Midbrain (tissue), 1 donor: ENCODE results near the gene NPC2.

Experiments
- DNase-seq: peaks from one replicate; lab custom pipeline; 2025; lab: John Stamatoyannopoulos, UW

NPC2 gene

GRCh38 chr14:74519316-74520074, 26.4 kb upstream of the NPC2 start:
- DNase-seq: no peak

GRCh38 chr14:74518221-74518620, 25.1 kb upstream of the NPC2 start:
- no peak for DNase-seq

DNA sequence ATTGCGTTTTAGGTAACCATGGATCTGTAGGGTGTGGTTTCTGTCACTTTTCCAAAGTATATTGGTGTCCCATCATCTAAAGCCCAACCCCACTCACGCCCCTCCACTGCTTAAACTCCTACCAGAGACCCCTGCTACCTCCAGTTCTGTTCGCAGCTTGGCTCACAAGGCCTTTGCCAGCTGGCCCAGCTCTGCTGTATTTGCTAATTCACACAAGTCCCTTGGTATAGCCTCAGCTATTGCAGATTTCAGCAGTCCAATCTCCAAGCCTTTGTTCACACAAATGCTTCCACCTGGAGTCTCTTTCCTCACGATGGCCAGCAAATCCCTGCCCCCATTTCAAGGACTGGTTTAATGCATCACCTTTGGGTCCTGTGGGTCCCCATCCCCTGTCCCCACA, 24.6 kb upstream of the NPC2 start:
- no peak for DNase-seq

DNA sequence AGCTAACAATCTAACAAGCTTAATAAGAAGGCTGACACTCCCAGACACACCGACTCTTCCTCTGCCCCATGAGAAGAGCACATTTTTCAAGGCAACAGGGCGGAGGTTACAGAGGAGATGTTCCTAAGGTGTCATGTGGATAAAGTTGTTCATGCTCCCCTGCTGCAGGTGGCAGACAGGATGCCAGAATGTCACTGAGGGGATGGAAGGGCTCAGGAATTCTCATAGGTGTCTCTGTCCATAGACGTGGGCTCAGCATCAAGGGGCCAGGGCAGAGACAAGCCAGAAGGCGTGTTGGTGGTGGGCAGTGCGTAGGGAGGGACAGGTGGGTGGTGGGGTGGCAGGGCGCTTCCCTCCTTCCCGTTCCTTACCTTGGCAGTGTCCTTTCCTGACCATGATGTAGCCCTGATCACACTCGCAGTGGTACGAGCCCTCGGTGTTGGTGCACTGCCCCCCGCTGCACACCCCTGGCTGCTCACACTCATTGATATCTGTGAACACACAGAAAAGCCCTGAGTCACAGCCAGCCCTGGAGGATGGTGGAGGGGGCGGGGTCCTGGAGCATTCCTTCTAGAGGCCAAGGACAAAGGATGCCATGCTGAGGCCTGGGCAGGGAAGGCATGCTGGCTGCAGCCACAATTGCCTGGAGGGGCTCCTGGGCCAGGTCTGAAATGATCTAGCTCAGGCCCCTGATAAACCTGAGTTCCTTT, 23.5 kb upstream of the NPC2 start:
- no peak for DNase-seq

- no peak for DNase-seq
Observed at GRCh38 chr14:74515891-74516412, 22.8 kb upstream of the NPC2 start.

DNA sequence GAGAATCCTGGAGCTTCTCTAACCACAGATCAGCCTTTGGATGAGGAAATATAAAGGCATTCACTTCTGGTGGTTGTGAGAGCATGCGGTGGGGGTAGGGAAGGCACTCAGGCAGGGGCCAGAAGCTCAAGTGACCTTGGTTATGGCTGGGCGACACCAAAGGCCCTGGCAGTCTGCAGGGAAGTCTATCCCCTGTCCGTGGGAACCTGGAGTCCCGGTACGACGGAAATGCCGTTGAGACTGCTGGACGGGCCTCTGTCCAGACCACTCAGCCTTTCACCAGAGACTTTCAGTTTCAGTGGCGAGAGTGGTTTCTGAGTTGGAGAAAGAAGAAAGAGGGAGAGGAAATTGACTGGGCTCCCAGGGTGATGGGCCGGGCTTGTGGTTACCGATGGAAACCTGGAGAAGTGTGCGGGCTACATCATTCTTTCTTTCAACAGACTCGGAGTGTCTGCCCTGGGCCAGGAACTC, 21.4 kb upstream of the NPC2 start:
- no peak for DNase-seq

DNA sequence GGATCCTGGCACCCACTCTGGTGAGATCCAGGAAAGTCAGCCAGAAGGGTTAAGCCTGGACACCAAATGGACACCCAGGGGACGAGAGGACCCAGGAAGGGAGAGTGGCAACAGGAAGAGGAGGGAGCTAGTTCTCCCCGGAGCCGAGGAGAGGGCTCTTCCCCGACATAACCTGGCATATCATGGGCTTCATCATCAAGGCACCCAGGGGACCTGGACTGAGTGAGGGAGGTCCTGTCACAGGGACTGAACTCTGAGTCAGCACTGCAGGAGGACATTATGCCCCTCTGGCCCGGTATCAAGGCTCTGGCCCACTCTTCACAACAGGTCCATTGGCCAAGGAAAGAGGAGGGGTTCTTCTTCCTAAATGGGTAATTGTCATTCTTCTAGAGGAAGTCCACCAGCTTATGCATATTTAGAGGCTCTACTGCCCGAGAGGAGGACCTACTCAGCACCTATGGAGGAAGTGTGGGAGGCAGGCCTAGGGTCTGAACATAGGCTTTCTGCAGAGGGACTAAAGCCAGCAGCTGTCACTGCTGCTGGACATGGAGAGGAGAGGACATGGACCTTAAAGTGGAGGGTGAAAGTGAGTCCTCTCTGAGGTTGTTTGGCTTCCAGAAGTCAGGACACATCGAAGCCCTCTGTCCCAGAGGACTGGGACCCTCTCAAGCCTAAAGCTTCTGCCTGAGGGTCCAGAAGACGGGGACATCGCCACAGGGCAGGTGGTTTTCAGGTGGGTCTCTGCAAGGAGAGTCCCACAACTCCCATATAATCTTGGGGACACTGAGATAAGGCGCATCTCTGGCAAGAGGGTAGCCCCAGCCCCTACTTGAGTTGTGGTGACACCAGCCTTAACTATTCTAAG, 19.1 kb upstream of the NPC2 start:
- DNase-seq: no peak

GRCh38 chr14:74510959-74511409, 17.9 kb upstream of the NPC2 start:
- DNase-seq: no peak

- DNase-seq: no peak
Observed at GRCh38 chr14:74510223-74510931, 17.3 kb upstream of the NPC2 start.

GRCh38 chr14:74509587-74510222, 16.6 kb upstream of the NPC2 start:
- DNase-seq: no peak

DNA sequence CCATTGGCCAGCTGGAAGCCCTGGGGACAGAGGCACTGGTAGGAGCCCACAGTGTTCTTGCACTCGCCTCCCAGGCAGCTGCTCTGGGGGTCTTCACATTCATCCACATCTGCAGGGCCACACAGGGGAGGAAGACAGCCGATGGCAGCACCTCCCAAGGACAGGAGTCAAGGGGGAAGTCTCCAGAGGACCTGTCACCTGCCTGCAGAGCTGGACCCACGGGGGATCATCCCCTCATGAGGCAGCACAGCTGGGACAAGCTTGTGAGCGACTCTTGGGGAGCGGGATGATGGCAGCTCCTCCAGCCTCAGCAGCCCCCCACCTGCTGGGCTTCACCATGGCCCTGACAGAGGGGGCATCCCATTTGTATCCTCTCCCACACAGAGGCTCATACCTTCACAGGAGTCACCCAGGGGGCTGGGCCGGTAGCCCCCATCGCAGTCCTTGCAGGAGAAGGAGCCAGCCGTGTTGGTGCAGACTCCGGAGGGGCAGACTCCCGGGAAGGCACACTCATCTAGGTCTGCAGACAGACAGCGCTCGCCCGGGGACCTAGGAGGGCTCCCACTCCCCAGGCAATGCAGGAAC, 15.8 kb upstream of the NPC2 start:
- DNase-seq: no peak

DNA sequence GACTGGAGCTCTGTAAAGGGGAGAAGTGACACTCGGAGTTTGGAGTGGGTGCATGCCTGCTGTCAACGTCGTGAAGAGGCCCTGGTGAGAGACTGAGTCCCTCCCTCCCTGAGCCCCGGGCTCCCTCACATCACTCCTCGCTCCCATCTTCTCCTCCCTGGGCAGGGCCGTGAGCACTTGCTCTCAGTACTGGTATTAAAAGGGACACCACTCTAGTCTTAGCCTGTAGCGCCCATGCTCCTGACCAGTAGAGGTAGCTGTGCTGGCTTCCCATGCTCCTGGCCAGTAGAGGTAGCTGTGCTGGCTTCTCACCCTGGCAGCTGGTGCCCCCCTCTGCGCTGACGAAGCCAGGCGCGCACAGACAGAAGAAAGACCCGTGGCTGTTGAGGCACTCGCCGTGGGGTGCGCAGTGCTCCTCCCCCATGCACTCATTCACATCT, 15.2 kb upstream of the NPC2 start:
- DNase-seq: no peak

DNA sequence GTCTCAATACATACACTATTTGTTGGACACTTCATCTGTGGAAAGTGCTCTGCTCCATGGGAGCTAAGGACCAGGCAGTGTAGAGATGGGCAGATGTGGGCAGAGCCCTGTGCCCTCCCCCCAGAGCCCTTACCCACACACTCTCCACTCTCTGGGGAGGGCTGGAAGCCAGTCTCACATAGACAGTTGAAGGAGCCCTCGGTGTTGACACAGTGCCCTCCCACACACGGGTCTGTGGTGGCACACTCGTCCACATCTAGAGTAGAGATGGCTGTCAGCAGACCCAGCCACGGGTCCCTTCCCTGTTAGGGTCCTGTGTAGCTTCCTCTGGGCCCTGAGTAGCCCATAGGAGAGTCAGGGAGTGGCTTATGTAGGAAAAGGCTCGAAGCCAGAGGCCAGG, 14.7 kb upstream of the NPC2 start:
- no peak for DNase-seq

DNA sequence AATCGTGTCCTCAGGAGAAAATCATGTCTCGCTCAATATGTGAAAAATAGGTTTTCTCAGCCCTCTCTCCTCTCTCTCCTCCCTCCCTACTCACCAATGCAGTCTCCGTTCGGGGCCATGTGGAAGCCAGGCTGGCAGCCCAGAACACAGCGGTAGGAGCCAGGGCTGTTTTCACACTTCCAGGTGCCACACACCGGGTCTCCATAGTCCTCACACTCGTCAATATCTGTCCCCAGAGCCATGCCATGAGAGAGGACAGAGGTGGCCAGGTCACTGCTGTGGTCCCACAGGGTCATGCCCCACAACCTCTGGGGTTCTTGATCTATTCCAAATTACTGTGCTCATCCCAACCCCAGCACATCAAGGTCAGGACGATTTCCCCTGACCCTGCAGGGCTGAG, 14.0 kb upstream of the NPC2 start:
- no peak for DNase-seq

GRCh38 chr14:74506411-74506851, 13.3 kb upstream of the NPC2 start:
- no peak for DNase-seq

GRCh38 chr14:74505831-74506230, 12.7 kb upstream of the NPC2 start:
- DNase-seq: no peak

- no peak for DNase-seq
Observed at GRCh38 chr14:74504874-74505720, 12.0 kb upstream of the NPC2 start.

DNA sequence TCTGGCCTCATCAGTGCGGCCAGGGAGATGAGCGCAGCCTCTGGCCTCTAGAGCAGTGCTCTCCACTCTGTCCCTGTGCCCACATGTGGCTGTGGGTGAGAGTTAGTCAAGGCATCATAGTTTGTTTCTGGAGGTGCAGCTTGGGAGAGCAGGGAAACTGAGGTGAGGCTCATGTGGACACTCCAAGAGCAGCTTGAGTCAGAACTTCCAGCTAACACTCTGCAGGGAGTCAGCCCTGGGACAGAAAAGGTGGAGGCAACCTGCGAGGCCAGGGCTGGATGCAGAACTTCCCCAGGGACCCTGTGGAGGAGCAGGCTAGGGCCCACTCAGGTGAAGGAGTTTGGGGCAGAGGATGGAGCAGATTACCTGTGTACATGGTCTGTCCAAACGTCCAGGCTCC, 11.3 kb upstream of the NPC2 start:
- no peak for DNase-seq

- no peak for DNase-seq
Observed at GRCh38 chr14:74503938-74504335, 10.8 kb upstream of the NPC2 start.
